ENCODE measurements around the gene USF3. TPM values are rescaled to one million over a fixed set of nuclear protein-coding genes. Genes with fewer than 3 reads are reported as not detected.

USF3 gene
- total RNA-seq, 2 donors from 2014 or later, result 15.5 to 17.6 TPM

DNA sequence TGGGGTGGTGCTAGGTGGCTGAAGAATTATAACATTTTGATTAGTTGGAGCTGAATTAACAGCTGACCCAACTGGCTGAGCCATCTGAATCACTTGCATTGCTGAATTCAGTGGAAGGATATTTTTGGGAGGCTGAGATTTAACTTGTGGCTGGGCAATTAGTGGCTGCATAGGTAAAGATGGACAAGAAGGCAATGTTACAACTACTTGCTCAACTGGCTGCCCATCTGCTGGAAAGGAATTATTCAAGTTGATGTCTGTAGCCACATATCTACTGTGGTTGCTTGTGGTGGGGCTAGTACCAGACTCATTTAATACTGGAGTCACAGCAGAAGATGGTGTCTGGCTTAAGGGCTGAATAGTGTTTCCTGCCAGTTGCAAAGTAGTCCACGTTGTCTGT is 36.4 kb downstream of the USF3 start:
- no peak overlapping the region for H3K4me3 Mint-ChIP-seq
- 100% methylated on average over 1 of the region's 1 CpG; no CpG with 5 or more reads in 1 of the 2 experiments for WGBS, 2 experiments (ENCODE audit: insufficient coverage in 1 of 2, insufficient read length in 1 of 2)
- Histone ChIP-seq H3K36me3 (ENCODE audit: control insufficient read depth, insufficient read depth, low read length) (peaks cover 35% of the 10 kb centered on the region), H3K27ac (ENCODE audit: low read depth, low read length) (no peak overlapping the region), H3K27me3 (ENCODE audit: control insufficient read depth, insufficient read depth, low read length, poor library complexity, severe bottlenecking) (no peaks in the 10 kb centered on the region), H3K9ac (ENCODE audit: extremely low read depth, low read length, poor library complexity, severe bottlenecking) (no peak overlapping the region), H3K4me1 (ENCODE audit: control insufficient read depth, insufficient read depth, low read length) (no peaks in the 10 kb centered on the region), H3K9me3 (ENCODE audit: control insufficient read depth, low read length) (no peaks in the 10 kb centered on the region), H3K4me3 (ENCODE audit: low read length) (no peak overlapping the region)
- no peak for TF ChIP-seq CTCF (conservative IDR thresholded peaks at IDR 0.05)
- no peaks in the 10 kb centered on the region for H3K9me3 Mint-ChIP-seq
- H3K36me3 Mint-ChIP-seq (ENCODE audit: low read depth), result peaks cover 48% of the 10 kb centered on the region
- H3K27ac Mint-ChIP-seq, result no peak overlapping the region
- DNase-seq, result no peak
- peaks cover 13% of the 10 kb centered on the region for H3K4me1 Mint-ChIP-seq
- no peaks in the 10 kb centered on the region for H3K27me3 Mint-ChIP-seq (ENCODE audit: insufficient read depth)

DNA sequence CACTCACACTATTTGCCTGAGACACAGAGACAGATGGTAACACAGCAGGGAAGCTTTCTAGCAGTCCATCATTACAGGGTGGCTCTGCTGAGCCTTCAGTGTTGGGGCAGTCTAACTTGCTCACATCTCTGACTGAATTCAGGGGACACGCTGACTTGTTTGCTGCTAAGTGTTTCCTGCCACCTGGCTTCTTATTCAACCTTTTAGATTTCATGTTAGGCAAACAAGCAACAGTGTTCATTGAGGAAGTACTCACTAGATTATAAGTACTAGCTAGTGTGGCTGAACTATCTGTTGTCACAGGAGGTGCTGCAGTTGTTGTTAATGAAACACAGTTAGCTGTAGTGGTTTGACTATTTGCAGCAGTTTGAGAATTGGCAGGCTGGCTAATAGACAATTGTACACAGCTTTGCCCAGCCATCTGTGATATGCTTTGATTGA is 37.3 kb downstream of the USF3 start:
- Histone ChIP-seq H3K27me3 (ENCODE audit: control insufficient read depth, insufficient read depth, low read length, poor library complexity, severe bottlenecking) (no peaks in the 10 kb centered on the region), H3K27ac (ENCODE audit: low read depth, low read length) (no peak overlapping the region), H3K36me3 (ENCODE audit: control insufficient read depth, insufficient read depth, low read length) (peaks cover 31% of the 10 kb centered on the region), H3K4me1 (ENCODE audit: control insufficient read depth, insufficient read depth, low read length) (no peaks in the 10 kb centered on the region), H3K4me3 (ENCODE audit: low read length) (no peak overlapping the region), H3K9ac (ENCODE audit: extremely low read depth, low read length, poor library complexity, severe bottlenecking) (no peak overlapping the region), H3K9me3 (ENCODE audit: control insufficient read depth, low read length) (no peaks in the 10 kb centered on the region)
- 83 to 86% methylated on average over 1 of the region's 1 CpG for WGBS, 2 experiments (ENCODE audit: insufficient coverage in 1 of 2, insufficient read length in 1 of 2)
- Mint-ChIP-seq H3K27me3 (ENCODE audit: insufficient read depth) (no peaks in the 10 kb centered on the region), H3K9me3 (no peaks in the 10 kb centered on the region), H3K27ac (no peak overlapping the region), H3K36me3 (ENCODE audit: low read depth) (peaks cover 48% of the 10 kb centered on the region), H3K4me3 (no peak overlapping the region), H3K4me1 (peaks cover 13% of the 10 kb centered on the region)
- TF ChIP-seq CTCF (conservative IDR thresholded peaks at IDR 0.05), result no peak
- DNase-seq, result no peak

- WGBS, 2 experiments (ENCODE audit: insufficient coverage in 1 of 2, insufficient read length in 1 of 2), result 93% methylated on average over 3 of the region's 3 CpGs; no CpG with 5 or more reads in 1 of the 2 experiments
- no peak overlapping the region for H3K4me3 ChIP-seq (ENCODE audit: low read length)
- H3K36me3 Mint-ChIP-seq (ENCODE audit: low read depth), result peaks cover 45% of the 10 kb centered on the region
Measured at GRCh38 chr3:113658107-113658506, 38.3 kb downstream of the USF3 start.

More at GRCh38 chr3:113658107-113658506, 38.3 kb downstream of the USF3 start:
- Mint-ChIP-seq H3K27ac (no peak overlapping the region), H3K9me3 (no peaks in the 10 kb centered on the region), H3K4me3 (no peak overlapping the region), H3K4me1 (peaks cover 3% of the 10 kb centered on the region), H3K27me3 (ENCODE audit: insufficient read depth) (no peaks in the 10 kb centered on the region)
- H3K36me3 ChIP-seq (ENCODE audit: control insufficient read depth, insufficient read depth, low read length), result peaks cover 31% of the 10 kb centered on the region
- no peak overlapping the region for H3K27ac ChIP-seq (ENCODE audit: low read depth, low read length)
- H3K9ac ChIP-seq (ENCODE audit: extremely low read depth, low read length, poor library complexity, severe bottlenecking), result no peak overlapping the region
- no peaks in the 10 kb centered on the region for H3K9me3 ChIP-seq (ENCODE audit: control insufficient read depth, low read length)
- no peak for TF ChIP-seq CTCF (conservative IDR thresholded peaks at IDR 0.05)
- H3K27me3 ChIP-seq (ENCODE audit: control insufficient read depth, insufficient read depth, low read length, poor library complexity, severe bottlenecking), result no peaks in the 10 kb centered on the region
- H3K4me1 ChIP-seq (ENCODE audit: control insufficient read depth, insufficient read depth, low read length), result no peaks in the 10 kb centered on the region
- no peak for DNase-seq

All from endodermal cell (in vitro differentiated cells).